ENCODE results near the gene GAS2L1.

GAS2L1 gene

DNA sequence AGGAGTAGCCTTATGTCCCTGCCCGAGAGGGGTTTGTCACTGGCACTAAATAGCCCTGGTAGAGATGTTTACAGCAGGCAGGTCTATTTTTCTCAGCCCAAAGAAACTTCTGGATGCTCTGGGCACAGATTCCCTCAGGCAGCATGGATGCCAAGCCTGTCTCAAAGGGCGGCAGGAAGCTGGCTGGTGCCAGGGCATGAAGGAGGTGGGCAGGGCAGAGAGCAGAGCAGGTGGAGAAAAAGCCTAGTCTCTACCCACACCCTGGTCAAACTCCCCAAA lies 4.1 kb upstream of the GAS2L1 start:
- H3K9me3 ChIP-seq (ENCODE audit: low read depth, low read length): no peaks in the 10 kb centered on the region
- H3K36me3 ChIP-seq (ENCODE audit: insufficient read depth, low read length): peaks cover 20% of the 10 kb centered on the region
- no peak for TF ChIP-seq POLR2AphosphoS5 (IDR thresholded peaks at IDR 0.05; ENCODE audit: borderline replicate concordance, low read depth, low read length)
- no peak for TF ChIP-seq FOXP2 (optimal IDR thresholded peaks at IDR 0.05; ENCODE audit: control extremely low read depth, extremely low read length, insufficient read depth)
- TF ChIP-seq EZH2 (IDR thresholded peaks at IDR 0.05): no peak
- DNase-seq (ENCODE audit: low read depth, low spot score): no peak
- H3K4me3 ChIP-seq: no peak overlapping the region
- no peak overlapping the region for H3K9ac ChIP-seq (ENCODE audit: insufficient read length)
- no peak overlapping the region for H3K27ac ChIP-seq

DNA sequence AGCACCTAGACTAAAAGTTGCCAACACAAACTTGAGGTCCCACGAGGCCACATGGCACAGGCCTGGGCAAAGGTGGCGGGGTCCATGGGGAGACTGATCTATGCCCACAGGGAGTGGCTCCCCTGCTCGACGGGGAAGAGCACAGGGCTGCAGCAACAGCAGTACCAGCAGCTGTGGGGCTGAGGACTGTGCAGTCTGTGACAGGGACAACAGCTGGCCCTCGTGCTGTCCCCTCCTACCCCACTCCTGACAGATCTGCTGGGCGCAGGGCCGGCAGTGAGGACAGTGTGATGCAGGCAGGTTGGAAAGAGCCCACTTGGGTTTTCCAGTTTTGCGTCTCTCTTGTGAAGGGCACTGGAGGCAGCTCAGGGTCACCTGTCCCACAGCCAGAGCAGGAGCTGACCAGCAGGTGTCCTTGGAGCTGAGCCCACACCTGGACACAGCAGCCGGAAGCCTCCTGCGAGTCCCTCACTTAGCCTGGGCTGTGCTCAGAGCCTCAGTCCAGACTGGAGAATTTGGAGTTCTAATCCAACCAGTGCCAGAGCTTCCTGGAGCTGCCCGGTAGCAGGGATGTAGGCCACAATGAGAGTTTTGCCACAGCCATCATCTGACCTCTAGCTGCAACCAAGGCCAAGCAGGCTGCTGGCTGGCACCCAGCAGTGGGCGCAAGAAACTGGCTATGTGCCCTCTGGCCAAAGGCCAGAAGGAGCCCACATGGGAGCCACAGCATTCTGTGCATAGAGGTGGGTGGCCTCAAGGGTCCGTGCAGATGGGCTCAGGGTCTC lies 3.6 kb upstream of the GAS2L1 start:
- Histone ChIP-seq H3K9me3 (ENCODE audit: low read depth, low read length) (no peaks in the 10 kb centered on the region), H3K27ac (no peak overlapping the region)

DNA sequence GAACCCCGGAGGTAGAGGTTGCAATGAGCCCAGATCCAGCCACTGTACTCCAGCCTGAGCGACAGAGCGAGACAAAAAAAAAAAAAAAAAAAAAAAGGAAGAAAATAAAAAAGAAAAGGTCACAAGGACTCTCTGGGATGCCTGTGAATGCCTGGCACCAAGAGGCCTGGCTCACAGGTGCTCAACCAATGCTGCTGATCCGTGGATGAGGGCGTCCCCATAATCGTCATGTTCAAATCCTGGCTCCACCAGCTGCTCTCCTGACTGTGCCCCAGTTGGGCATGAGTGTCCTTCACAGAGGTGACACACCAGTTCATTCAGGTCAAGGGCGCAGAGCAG lies 645 bp upstream of the GAS2L1 start:
- H3K4me3 ChIP-seq: peak overlapping the region; percentile 90
- no peak overlapping the region for H3K9ac ChIP-seq (ENCODE audit: insufficient read length)

More for the DNA sequence above, 3.6 kb upstream of the GAS2L1 start:
- Histone ChIP-seq H3K4me3 (no peak overlapping the region), H3K9ac (ENCODE audit: insufficient read length) (no peak overlapping the region), H3K36me3 (ENCODE audit: insufficient read depth, low read length) (peaks cover 15% of the 10 kb centered on the region)
- DNase-seq (ENCODE audit: low read depth, low spot score): no peak
- TF ChIP-seq FOXP2 (optimal IDR thresholded peaks at IDR 0.05; ENCODE audit: control extremely low read depth, extremely low read length, insufficient read depth) (no peak), POLR2AphosphoS5 (IDR thresholded peaks at IDR 0.05; ENCODE audit: borderline replicate concordance, low read depth, low read length) (no peak), EZH2 (IDR thresholded peaks at IDR 0.05) (no peak)

DNA sequence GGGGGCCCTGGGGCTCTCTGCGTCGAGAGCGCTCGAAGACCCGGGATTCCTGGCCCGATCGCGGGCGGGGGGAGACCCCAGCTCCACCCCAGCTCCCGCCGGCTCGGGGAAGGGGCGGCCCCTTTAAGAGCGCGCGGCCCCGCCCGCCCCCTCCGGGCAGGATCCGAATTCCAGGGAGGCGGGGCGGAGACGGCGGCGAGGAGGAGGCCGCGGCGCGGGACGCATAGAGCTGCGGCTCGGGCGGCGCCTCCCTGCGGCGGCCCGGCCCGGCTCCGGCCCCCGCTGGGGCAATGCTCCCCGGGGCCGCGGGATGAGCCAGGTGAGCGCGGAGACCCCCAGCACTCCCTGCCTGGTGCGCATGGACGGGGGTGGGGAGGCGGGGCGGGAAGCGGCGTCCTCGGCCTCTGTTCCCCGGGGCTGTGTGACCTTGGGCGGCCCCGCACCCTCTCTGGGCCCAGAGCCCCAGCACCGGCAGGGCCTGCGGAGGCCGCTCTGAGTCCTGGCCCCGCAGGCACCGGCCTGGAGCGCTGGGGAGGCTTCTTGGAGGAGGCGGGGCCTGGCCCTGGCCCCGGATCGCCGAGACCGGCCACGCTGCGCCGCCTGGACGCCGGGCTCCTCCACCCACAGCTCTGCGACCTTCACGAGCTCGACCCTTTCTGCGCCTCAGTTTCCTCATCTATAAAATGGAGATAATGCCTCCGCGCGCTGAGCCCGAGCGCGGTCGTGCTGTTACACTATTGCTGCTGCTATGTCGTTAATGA lies 565 bp downstream of the GAS2L1 start:
- no peaks in the 10 kb centered on the region for H3K36me3 ChIP-seq (ENCODE audit: insufficient read depth, low read length)
- no peaks in the 10 kb centered on the region for H3K9me3 ChIP-seq (ENCODE audit: low read depth, low read length)
- no peak for DNase-seq (ENCODE audit: low read depth, low spot score)
- peak overlapping the region; percentile 79 for H3K9ac ChIP-seq (ENCODE audit: insufficient read length)
- no peak for TF ChIP-seq FOXP2 (optimal IDR thresholded peaks at IDR 0.05; ENCODE audit: control extremely low read depth, extremely low read length, insufficient read depth)
- TF ChIP-seq POLR2AphosphoS5 (IDR thresholded peaks at IDR 0.05; ENCODE audit: borderline replicate concordance, low read depth, low read length): no peak; the same call in 1 of the 2 replicates
- no peak for TF ChIP-seq EZH2 (IDR thresholded peaks at IDR 0.05)
- peak overlapping the region; percentile 90 for H3K4me3 ChIP-seq
- H3K27ac ChIP-seq: peak overlapping the region; percentile 80

More for the DNA sequence above, 645 bp upstream of the GAS2L1 start:
- no peaks in the 10 kb centered on the region for H3K36me3 ChIP-seq (ENCODE audit: insufficient read depth, low read length)
- TF ChIP-seq FOXP2 (optimal IDR thresholded peaks at IDR 0.05; ENCODE audit: control extremely low read depth, extremely low read length, insufficient read depth) (no peak), EZH2 (IDR thresholded peaks at IDR 0.05) (no peak), POLR2AphosphoS5 (IDR thresholded peaks at IDR 0.05; ENCODE audit: borderline replicate concordance, low read depth, low read length) (no peak)
- no peaks in the 10 kb centered on the region for H3K9me3 ChIP-seq (ENCODE audit: low read depth, low read length)
- DNase-seq (ENCODE audit: low read depth, low spot score): no peak
- H3K27ac ChIP-seq: no peak overlapping the region

DNA sequence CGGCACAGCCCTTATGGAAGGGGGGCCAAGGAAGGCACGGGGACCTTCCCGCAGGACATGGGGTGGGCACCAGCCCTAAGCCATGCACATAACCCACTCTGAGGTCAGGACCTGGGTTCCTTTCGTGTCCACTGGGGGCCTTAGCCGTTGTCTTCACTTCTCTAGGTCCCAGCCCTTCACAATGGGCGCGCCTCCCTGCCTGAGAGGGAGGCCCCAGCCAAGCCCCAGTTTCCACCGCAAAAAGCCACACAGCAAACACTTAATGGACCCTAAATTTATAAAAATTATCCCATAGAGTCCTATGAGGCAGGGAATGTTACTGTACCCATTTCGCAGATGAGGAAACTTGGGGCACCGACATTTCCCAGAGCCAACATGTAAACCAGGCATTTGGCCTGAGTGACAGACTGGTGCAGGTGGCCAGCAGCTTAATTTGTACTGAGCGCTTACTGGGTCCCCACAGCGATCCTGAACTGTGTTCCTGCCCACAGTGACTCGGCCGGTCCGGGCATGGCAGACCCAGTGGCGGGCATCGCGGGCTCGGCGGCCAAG lies 1.2 kb downstream of the GAS2L1 start:
- 0 out of 2 replicates have a peak overlapping the region, but pooled peaks have one; percentile 42 for H3K27ac ChIP-seq
- no peak for DNase-seq (ENCODE audit: low read depth, low spot score)
- no peaks in the 10 kb centered on the region for H3K9me3 ChIP-seq (ENCODE audit: low read depth, low read length)
- no peaks in the 10 kb centered on the region for H3K36me3 ChIP-seq (ENCODE audit: insufficient read depth, low read length)
- H3K9ac ChIP-seq (ENCODE audit: insufficient read length): peak overlapping the region; percentile 79
- TF ChIP-seq EZH2 (IDR thresholded peaks at IDR 0.05): no peak
- TF ChIP-seq FOXP2 (optimal IDR thresholded peaks at IDR 0.05; ENCODE audit: control extremely low read depth, extremely low read length, insufficient read depth): no peak
- no peak for TF ChIP-seq POLR2AphosphoS5 (IDR thresholded peaks at IDR 0.05; ENCODE audit: borderline replicate concordance, low read depth, low read length)
- H3K4me3 ChIP-seq: peak overlapping the region; percentile 90

DNA sequence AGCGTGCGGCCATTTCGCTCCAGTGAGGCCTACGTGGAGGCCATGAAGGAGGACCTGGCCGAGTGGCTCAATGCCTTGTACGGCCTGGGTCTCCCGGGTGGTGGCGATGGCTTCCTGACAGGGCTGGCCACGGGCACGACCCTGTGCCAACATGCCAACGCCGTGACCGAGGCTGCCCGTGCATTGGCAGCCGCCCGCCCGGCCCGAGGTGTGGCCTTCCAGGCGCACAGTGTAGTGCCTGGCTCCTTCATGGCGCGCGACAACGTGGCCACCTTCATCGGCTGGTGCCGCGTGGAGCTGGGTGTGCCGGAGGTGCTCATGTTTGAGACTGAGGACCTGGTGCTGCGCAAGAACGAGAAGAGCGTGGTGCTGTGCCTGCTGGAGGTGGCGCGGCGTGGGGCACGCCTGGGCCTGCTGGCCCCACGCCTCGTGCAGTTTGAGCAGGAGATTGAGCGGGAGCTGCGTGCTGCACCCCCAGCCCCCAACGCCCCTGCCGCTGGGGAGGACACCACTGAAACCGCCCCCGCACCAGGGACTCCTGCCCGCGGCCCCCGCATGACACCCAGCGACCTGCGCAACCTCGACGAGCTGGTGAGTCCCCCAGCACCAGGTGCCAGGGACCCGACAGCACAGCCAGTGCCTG lies 1.8 kb downstream of the GAS2L1 start:
- H3K9me3 ChIP-seq (ENCODE audit: low read depth, low read length): no peaks in the 10 kb centered on the region
- no peaks in the 10 kb centered on the region for H3K36me3 ChIP-seq (ENCODE audit: insufficient read depth, low read length)
- TF ChIP-seq FOXP2 (optimal IDR thresholded peaks at IDR 0.05; ENCODE audit: control extremely low read depth, extremely low read length, insufficient read depth) (no peak), POLR2AphosphoS5 (IDR thresholded peaks at IDR 0.05; ENCODE audit: borderline replicate concordance, low read depth, low read length) (no peak), EZH2 (IDR thresholded peaks at IDR 0.05) (no peak)
- H3K27ac ChIP-seq: no peak overlapping the region
- no peak overlapping the region for H3K9ac ChIP-seq (ENCODE audit: insufficient read length)
- DNase-seq (ENCODE audit: low read depth, low spot score): no peak
- peak overlapping the region; percentile 90; the same call in 1 of the 2 replicates for H3K4me3 ChIP-seq

DNA sequence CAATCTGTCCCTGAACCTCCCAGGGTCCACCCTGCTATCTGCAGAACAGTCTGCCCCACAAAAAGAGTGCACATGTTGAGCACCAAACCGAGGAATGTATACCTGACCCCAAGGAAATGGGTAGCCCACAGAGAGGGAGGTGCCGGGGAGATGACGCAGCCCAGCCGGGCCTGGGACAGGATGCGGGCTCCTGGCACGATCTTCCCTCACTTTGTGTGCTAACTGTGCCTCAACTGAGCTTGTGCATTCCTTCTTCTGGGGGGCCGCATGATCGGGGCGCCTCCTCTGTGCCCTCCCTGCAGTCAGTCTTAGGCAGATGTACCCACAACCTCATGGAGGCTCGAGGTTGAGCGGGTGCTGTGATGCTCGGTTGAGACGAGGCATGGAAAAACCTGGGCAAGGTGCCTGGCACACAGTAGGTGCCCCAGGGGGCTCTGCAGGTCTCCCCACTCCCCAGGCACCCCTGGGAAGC lies 2.4 kb downstream of the GAS2L1 start:
- no peak overlapping the region for H3K27ac ChIP-seq
- TF ChIP-seq EZH2 (IDR thresholded peaks at IDR 0.05) (no peak), POLR2AphosphoS5 (IDR thresholded peaks at IDR 0.05; ENCODE audit: borderline replicate concordance, low read depth, low read length) (no peak), FOXP2 (optimal IDR thresholded peaks at IDR 0.05; ENCODE audit: control extremely low read depth, extremely low read length, insufficient read depth) (no peak)

More for the DNA sequence above, 2.4 kb downstream of the GAS2L1 start:
- no peak for DNase-seq (ENCODE audit: low read depth, low spot score)
- Histone ChIP-seq H3K9me3 (ENCODE audit: low read depth, low read length) (no peaks in the 10 kb centered on the region), H3K36me3 (ENCODE audit: insufficient read depth, low read length) (no peaks in the 10 kb centered on the region), H3K9ac (ENCODE audit: insufficient read length) (no peak overlapping the region), H3K4me3 (no peak overlapping the region)
